ENCODE measurements around the gene ELF2.

- TF ChIP-seq POLR2A (IDR thresholded peaks at IDR 0.05; ENCODE audit: control extremely low read depth in 1 of 2, low read depth in 2 of 2, low read length in 2 of 2) (no peak), CEBPB (IDR thresholded peaks at IDR 0.05; ENCODE audit: low read depth, low read length) (peak; percentile 26; the same call in 1 of the 2 replicates), ZNF274 (IDR thresholded peaks at IDR 0.05; ENCODE audit: borderline replicate concordance, extremely low read depth, low read length) (no peak), KDM1A (IDR thresholded peaks at IDR 0.05; ENCODE audit: borderline replicate concordance, low read length) (no peak), KDM5A (IDR thresholded peaks at IDR 0.05; ENCODE audit: low read length) (no peak), HDAC6 (IDR thresholded peaks at IDR 0.05; ENCODE audit: low read depth, low read length) (no peak)
Measured at GRCh38 chr4:139137763-139138162, 39.3 kb downstream of the ELF2 start.
